Liver (tissue), 9 donors: ENCODE results near the gene FZD4. TPM values are rescaled to one million over a fixed set of nuclear protein-coding genes. Genes with fewer than 3 reads are reported as not detected.

Experiments used
- DNase-seq: peaks from one replicate; pipeline ENCODE4 v3.0.0-alpha.2; 2017; ENCODE audit warnings: low spot score
- H3K27ac ChIP-seq, 2 donors: one replicate each; pipeline ENCODE4 v1.7.0; 2013; ENCODE audit warnings: inconsistent platforms in 2 of 2, low read length in 2 of 2, control low read depth in 1 of 2, low read depth in 1 of 2, mild to moderate bottlenecking in 1 of 2
- H3K27me3 ChIP-seq, 4 donors: one replicate each; pipeline versions ENCODE4 v1.6.1 to v1.7.0; 2013; ENCODE audit warnings: low read length in 3 of 4, inconsistent platforms in 1 of 4, mild to moderate bottlenecking in 1 of 4, moderate library complexity in 1 of 4; ENCODE audit not compliant: control insufficient read depth in 4 of 4, insufficient read depth in 4 of 4
- H3K36me3 ChIP-seq, 4 donors: one replicate each; pipeline versions ENCODE4 v1.6.1 to v1.7.0; 2013; ENCODE audit warnings: low read length in 3 of 4, mild to moderate bottlenecking in 3 of 4, low read depth in 1 of 4, moderate library complexity in 1 of 4; ENCODE audit not compliant: control insufficient read depth in 4 of 4, insufficient read depth in 3 of 4
- H3K4me1 ChIP-seq, 4 donors: one replicate each; pipeline versions ENCODE4 v1.6.1 to v1.7.0; 2013; ENCODE audit warnings: low read length in 3 of 4, mild to moderate bottlenecking in 3 of 4, moderate library complexity in 1 of 4; ENCODE audit not compliant: control insufficient read depth in 4 of 4, insufficient read depth in 4 of 4
- H3K4me3 ChIP-seq, 3 donors: one replicate each; pipeline versions ENCODE4 v1.6.1 to v1.7.0; 2013; ENCODE audit warnings: low read length in 3 of 3, control low read depth in 1 of 3, low read depth in 1 of 3, mild to moderate bottlenecking in 1 of 3
- H3K9ac ChIP-seq, 2 donors: one replicate each; pipeline ENCODE4 v1.7.0; 2013; ENCODE audit warnings: low read length in 2 of 2, mild to moderate bottlenecking in 2 of 2, moderate library complexity in 2 of 2, control low read depth in 1 of 2, low read depth in 1 of 2
- H3K9me3 ChIP-seq, 4 donors: one replicate each; pipeline versions ENCODE4 v1.6.1 to v1.7.0; 2013; ENCODE audit warnings: low read length in 3 of 4; ENCODE audit not compliant: control insufficient read depth in 4 of 4
- FOXA2 ChIP-seq: IDR thresholded peaks from 2 replicates; pipeline ENCODE4 v1.6.1; 2016; ENCODE audit warnings: antibody characterized with exemption
- NR2F2 ChIP-seq: IDR thresholded peaks from 2 replicates; pipeline ENCODE4 v1.6.1; 2016; ENCODE audit warnings: antibody characterized with exemption
- RXRA ChIP-seq, 2 donors: IDR thresholded peaks; 2 replicates each; pipeline ENCODE4 v1.6.1; 2017 to 2018; ENCODE audit warnings: antibody characterized with exemption in 2 of 2, mild to moderate bottlenecking in 1 of 2
- WGBS: extraction: QIAGEN DNeasy Blood & Tissue Kit; methylation state at CpG from one replicate; pipeline ENCODE4 v1.1.7; 2013; 5-methylcytosine and 5-hydroxymethylcytosine counted together
- polyA plus RNA-seq, 2 donors: library from polyadenylated mRNA; stranded (reverse) in 1 of 2; unstranded in 1 of 2; fragments of 200-250 nt in 1 of 2; fragments of >200 nt in 1 of 2; fragmentation: Nextera tagmentation in 1 of 2; extraction: Ambion mirVana in 1 of 2; gene quantifications; one replicate each; pipeline versions ENCODE4 v1.2.1 to v1.2.3, GENCODE V29; 2013 to 2015
- total RNA-seq, 2 donors: library from RNA; depleted of rRNA; stranded (reverse); fragments of >200 nt; gene quantifications; one replicate each; pipeline ENCODE4 v1.2.3, GENCODE V29; 2014
- TF ChIP-seq, protein P1 (sequence below): IDR thresholded peaks from 2 replicates; pipeline ENCODE4 v1.6.1; 2016; ENCODE audit warnings: antibody characterized with exemption
- TF ChIP-seq, protein P2 (sequence below): fragments of 150-350 bp; IDR thresholded peaks from 2 replicates; pipeline ENCODE4 v1.5.1; 2017; ENCODE audit warnings: improper control_type of control experiment, low read depth, low read length; ENCODE audit not compliant: missing input control
- TF ChIP-seq, protein P3 (sequence below): IDR thresholded peaks from 2 replicates; pipeline ENCODE4 v1.6.1; 2016; ENCODE audit warnings: antibody characterized with exemption
- donor health status: healthy.
- donor health status: healthy.
- donor health status: healthy.
- donor health status: healthy.
- donor health status: healthy.

The FZD4 gene
- total and polyA plus RNA-seq, 4 donors = 4.9 to 23.7 (median 8.2) TPM

DNA sequence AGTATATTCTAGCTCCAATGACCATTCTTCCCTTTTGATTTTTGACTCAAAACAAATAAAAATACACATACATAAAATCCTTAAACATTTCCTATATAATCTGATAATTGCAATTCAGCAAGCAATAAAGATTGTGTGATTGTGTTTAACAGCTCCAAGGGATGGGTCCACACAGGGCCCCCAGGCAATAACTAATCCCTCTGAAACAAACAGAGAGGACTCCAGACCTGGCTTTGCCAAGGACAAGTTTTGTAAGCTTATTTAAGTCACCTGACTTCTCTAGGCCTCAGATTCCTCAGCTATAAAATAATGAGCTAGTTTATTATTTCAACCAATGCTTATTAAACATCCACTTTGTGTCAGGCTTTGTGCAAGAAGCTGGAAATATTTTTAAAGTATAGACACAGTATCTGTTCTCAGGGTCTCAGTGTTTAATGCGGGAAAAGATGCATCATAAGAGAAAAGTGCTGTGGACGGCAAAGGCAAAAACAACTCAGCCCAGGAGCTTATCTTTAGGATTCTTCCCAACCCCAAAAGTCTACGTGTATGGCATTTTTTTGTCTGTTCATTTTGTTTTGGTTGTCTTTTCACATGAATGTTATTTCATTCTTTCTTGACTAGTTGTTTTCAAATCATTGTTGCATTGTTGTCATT is 20.1 kb downstream of the FZD4 start:
- Histone ChIP-seq H3K4me3 (no peak overlapping the region), H3K9me3 (no peaks in the 10 kb centered on the region), H3K4me1 (peaks cover 0 to 7% (median 4%) of the 10 kb centered on the region in 4 donors), H3K9ac (no peak overlapping the region), H3K36me3 (no peaks in the 10 kb centered on the region), H3K27me3 (no peaks in the 10 kb centered on the region), H3K27ac (no peak overlapping the region)
- no peak for DNase-seq
- 50% methylated on average over 3 of the region's 3 CpGs for WGBS
- TF ChIP-seq RXRA (IDR thresholded peaks at IDR 0.05) = no peak

DNA sequence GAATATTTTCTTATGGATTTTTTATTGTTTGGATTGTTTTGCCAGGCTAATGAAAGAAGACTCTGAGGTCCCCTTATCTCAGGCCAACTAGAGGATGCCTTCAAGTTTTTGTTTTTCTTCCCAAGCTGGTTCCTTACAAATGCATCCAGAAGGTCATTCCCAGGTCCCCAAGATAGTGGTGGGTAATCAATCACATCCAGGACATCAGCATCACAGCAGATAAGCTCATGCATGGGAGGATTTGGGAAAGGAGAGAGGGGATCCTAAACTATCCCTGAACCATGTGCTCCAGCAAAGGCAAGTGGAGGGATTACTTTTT is 20.7 kb downstream of the FZD4 start:
- Histone ChIP-seq H3K36me3 (no peaks in the 10 kb centered on the region), H3K4me1 (peaks cover 0 to 2% (median 0%) of the 10 kb centered on the region in 4 donors), H3K4me3 (no peak overlapping the region), H3K27me3 (no peaks in the 10 kb centered on the region), H3K9ac (no peak overlapping the region), H3K27ac (no peak overlapping the region), H3K9me3 (no peaks in the 10 kb centered on the region)
- TF ChIP-seq NR2F2 = peak; percentile 15
- TF ChIP-seq, protein P1, sequence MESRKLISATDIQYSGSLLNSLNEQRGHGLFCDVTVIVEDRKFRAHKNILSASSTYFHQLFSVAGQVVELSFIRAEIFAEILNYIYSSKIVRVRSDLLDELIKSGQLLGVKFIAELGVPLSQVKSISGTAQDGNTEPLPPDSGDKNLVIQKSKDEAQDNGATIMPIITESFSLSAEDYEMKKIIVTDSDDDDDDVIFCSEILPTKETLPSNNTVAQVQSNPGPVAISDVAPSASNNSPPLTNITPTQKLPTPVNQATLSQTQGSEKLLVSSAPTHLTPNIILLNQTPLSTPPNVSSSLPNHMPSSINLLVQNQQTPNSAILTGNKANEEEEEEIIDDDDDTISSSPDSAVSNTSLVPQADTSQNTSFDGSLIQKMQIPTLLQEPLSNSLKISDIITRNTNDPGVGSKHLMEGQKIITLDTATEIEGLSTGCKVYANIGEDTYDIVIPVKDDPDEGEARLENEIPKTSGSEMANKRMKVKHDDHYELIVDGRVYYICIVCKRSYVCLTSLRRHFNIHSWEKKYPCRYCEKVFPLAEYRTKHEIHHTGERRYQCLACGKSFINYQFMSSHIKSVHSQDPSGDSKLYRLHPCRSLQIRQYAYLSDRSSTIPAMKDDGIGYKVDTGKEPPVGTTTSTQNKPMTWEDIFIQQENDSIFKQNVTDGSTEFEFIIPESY = no peak
- DNase-seq = no peak

DNA sequence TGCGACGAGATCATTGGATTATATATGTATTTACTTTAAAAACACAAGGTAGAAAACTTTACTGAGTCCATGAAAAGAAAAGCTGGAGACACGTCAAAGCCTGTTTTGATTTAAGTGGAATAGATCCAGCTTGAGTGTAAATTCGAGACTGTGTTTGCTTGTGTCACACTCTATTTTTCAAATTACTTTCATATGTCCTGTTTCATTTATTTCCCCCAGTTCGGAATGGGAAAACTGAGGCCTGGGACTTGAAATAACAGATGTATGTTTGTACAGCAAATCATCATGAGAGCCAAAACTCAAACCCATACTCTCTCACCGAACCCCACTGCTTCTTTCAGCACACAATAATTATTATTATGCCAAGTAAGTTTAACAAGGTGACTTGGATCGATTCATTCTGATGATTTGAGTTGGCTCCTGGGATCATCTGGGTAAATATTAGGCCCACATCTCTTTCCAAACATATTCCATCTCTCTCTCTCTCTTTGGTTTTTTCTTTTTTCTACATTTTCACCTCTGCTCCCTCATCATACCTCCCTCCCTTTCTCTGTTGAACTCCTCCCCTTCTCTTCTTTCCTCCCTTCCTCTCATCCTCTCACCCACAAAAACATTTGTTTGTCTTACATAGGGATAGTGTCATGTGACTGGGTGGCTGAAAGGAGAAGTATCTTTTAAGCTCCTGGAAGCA is 21.2 kb downstream of the FZD4 start:
- Histone ChIP-seq H3K27me3 (no peaks in the 10 kb centered on the region), H3K27ac (no peak overlapping the region), H3K4me1 (no peaks in the 10 kb centered on the region), H3K9ac (no peak overlapping the region), H3K36me3 (no peaks in the 10 kb centered on the region), H3K4me3 (no peak overlapping the region), H3K9me3 (no peaks in the 10 kb centered on the region)
- 57% methylated on average over 7 of the region's 7 CpGs for WGBS
- no peak for DNase-seq
- TF ChIP-seq, protein P1 = no peak
- peak; percentile 5 for TF ChIP-seq NR2F2

DNA sequence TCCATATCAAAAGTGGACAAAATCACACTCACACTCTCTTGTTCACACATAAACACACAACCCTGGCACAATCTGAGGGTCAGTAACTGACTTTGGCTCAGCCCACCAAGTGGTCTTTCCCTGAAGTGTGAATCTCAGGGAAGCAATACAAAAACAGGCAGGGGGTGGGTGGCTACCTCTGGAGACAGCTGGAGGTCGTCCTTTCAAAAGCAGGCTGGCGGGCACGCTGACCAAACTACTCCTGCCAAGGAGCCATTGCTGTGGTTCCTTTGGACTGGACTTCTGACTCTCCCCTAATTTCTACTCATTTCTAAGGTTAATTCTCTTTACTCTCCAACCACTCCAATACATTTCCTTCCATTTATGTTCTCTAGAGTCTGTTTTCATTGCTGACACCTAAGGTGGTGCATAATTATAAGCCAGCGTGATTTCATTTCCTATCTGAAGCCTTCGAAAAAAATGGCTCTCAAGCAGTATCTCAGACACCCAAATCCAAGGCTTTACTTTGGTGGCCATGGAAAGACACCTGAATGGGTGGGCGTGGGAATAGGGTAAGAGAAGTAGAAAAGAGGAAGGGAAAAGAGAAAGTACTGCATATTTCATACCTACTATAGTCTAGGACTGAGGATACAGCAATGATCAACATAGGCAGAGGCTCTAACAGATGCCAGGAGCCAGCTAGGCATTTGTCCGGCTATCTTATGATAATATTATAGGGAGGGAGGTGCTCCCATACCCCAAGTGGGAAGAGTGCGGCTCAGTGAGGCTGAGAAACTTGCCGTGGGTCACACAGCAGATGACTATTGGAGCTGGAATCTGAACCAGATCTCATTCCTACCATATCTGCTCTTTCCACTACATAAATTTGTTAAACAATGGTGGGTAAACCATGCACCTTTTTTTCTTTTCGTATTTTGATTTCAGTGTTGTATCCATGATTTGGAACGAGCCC is 22.0 kb downstream of the FZD4 start:
- H3K4me3 ChIP-seq = no peak overlapping the region
- H3K36me3 ChIP-seq = no peaks in the 10 kb centered on the region
- H3K27me3 ChIP-seq = no peaks in the 10 kb centered on the region
- no peak for DNase-seq
- 76% methylated on average over 11 of the region's 11 CpGs for WGBS
- TF ChIP-seq, protein P2, sequence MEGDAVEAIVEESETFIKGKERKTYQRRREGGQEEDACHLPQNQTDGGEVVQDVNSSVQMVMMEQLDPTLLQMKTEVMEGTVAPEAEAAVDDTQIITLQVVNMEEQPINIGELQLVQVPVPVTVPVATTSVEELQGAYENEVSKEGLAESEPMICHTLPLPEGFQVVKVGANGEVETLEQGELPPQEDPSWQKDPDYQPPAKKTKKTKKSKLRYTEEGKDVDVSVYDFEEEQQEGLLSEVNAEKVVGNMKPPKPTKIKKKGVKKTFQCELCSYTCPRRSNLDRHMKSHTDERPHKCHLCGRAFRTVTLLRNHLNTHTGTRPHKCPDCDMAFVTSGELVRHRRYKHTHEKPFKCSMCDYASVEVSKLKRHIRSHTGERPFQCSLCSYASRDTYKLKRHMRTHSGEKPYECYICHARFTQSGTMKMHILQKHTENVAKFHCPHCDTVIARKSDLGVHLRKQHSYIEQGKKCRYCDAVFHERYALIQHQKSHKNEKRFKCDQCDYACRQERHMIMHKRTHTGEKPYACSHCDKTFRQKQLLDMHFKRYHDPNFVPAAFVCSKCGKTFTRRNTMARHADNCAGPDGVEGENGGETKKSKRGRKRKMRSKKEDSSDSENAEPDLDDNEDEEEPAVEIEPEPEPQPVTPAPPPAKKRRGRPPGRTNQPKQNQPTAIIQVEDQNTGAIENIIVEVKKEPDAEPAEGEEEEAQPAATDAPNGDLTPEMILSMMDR = no peak
- TF ChIP-seq FOXA2 (no peak), RXRA (IDR thresholded peaks at IDR 0.05) (no peak)
- TF ChIP-seq, protein P3, sequence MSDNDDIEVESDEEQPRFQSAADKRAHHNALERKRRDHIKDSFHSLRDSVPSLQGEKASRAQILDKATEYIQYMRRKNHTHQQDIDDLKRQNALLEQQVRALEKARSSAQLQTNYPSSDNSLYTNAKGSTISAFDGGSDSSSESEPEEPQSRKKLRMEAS = no peak
- H3K27ac ChIP-seq = no peak overlapping the region
- no peaks in the 10 kb centered on the region for H3K4me1 ChIP-seq
- H3K9ac ChIP-seq = no peak overlapping the region
- H3K9me3 ChIP-seq = no peaks in the 10 kb centered on the region
